ENCODE measurements around the gene ORMDL1.

The ORMDL1 gene

DNA sequence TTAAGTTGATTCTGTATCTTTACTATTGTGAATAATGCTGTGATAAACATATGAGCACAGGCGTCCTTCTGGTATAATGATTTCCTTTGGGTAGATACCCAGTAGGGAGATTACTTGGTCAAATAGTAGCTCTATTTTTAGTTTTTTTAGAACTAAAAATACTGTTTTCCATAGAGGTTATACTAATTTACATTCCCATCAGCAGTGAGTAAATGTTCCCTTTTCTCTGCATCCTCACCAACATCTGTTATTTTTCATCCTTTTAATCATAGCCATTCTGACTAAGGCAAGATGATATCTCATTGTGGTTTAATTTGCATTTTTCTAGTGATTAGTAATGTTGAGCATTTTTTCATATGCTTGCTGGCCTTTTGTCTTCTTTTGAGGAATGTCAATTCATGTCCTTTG is 35.2 kb upstream of the ORMDL1 start:
- H3K4me3 ChIP-seq (ENCODE audit: low read depth, low read length), result no peak overlapping the region
- TF ChIP-seq, protein P1, sequence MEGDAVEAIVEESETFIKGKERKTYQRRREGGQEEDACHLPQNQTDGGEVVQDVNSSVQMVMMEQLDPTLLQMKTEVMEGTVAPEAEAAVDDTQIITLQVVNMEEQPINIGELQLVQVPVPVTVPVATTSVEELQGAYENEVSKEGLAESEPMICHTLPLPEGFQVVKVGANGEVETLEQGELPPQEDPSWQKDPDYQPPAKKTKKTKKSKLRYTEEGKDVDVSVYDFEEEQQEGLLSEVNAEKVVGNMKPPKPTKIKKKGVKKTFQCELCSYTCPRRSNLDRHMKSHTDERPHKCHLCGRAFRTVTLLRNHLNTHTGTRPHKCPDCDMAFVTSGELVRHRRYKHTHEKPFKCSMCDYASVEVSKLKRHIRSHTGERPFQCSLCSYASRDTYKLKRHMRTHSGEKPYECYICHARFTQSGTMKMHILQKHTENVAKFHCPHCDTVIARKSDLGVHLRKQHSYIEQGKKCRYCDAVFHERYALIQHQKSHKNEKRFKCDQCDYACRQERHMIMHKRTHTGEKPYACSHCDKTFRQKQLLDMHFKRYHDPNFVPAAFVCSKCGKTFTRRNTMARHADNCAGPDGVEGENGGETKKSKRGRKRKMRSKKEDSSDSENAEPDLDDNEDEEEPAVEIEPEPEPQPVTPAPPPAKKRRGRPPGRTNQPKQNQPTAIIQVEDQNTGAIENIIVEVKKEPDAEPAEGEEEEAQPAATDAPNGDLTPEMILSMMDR (IDR thresholded peaks at IDR 0.05; ENCODE audit: borderline replicate concordance, insufficient read depth, low read depth, low read length), result no peak

DNA sequence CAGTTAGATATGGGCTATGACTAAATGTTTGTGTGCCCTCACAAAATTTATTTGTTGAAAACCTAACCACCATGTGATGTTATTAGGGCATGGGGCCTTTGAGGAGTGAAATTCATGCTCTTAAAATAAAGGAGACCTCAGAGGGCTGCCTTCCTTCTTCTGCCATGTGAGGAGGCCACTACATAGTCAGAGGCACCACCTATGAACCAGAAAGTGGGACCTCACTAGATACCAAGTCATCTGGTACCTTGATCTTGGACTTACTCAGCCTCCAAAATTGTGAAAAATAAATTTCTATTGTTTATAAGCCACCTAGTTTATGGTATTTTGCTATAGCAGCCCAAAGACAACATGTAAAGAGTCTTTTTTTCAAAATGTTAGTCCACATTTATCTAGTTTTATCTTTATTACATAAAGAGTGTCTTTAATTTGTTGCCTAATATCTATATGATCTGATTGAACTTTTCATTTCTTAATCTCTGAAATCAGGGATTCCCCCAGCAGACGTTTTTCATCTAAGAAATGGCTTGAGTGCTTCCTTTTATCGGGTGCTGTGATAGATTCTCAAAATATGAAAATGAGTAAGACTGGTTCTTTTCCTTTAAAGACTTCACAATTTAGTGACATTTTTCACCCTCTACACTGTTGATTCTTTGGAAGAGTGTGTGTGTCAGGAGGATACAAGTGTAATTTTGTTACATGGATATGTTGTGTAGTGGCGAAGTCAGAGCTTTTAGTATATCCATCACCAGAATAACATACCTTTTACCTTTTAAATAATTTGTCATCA is 34.3 kb upstream of the ORMDL1 start:
- H3K4me3 ChIP-seq (ENCODE audit: low read depth, low read length), result no peak overlapping the region
- TF ChIP-seq, protein P1 (IDR thresholded peaks at IDR 0.05; ENCODE audit: borderline replicate concordance, insufficient read depth, low read depth, low read length), result no peak

DNA sequence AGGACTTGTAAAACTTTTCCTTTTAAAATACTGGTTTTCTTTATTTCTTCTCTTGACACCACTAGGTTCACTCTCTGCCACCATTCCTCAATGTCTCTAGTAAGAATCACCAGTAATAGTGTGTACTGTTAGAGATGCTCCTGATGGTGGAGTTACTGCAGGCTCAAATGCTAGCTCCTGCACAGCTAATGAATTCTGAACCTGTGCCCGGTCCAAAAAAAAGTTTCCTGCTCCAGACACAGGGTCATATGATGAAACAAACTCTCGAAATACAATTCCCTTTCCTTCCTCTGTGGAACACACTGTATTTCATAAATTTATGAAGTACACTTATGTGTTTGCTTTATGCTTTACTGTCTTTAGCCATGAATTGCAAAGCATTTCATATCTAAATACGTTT is 19.3 kb upstream of the ORMDL1 start:
- H3K4me3 ChIP-seq (ENCODE audit: low read depth, low read length), result no peak overlapping the region
- TF ChIP-seq, protein P1 (IDR thresholded peaks at IDR 0.05; ENCODE audit: borderline replicate concordance, insufficient read depth, low read depth, low read length), result no peak

DNA sequence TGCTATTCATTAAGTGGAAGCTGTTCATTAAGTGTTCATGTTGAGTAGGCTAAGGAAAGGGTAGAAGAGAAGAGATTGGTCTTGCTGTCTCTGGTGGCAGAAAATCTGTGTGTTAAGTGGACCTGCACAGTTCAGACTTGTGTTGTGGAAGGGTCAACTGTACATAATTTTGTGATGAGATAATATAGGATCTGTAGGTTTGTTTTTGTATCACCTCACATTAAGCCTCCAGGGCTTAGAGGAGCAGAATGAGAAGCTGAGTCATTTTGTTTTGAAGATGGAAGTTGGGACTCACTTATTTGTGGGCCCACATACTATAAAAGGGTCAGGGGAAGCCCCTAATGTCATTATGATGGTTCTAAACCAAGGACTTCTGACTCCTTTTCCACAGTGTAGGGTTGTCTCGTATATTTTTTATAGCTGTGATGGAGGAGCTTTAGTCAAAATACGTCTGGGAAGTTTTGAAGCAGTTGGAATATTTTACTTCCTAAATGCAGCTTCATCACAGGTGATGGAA is 18.3 kb upstream of the ORMDL1 start:
- TF ChIP-seq, protein P1 (IDR thresholded peaks at IDR 0.05; ENCODE audit: borderline replicate concordance, insufficient read depth, low read depth, low read length), result no peak
- H3K4me3 ChIP-seq (ENCODE audit: low read depth, low read length), result no peak overlapping the region

DNA sequence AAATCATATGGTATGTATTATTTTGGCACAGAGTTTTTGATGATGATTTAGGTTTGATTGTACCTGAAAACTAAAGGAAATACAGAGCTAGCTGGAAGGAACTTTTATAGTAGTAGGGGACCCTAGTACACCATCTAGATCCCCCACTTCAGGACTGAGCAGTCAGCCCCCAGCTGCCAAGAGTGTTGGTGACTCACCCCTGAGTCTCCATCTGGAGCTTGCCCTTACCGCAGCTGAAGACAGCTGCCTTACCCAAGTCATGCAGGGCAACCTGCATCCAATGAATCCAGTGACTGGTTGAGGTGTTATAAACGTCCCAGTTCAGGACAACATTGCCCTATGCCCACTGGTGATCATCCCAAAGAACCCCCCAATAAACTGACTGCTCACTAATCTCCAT is 15.4 kb upstream of the ORMDL1 start:
- TF ChIP-seq, protein P1 (IDR thresholded peaks at IDR 0.05; ENCODE audit: borderline replicate concordance, insufficient read depth, low read depth, low read length), result no peak
- H3K4me3 ChIP-seq (ENCODE audit: low read depth, low read length), result no peak overlapping the region

DNA sequence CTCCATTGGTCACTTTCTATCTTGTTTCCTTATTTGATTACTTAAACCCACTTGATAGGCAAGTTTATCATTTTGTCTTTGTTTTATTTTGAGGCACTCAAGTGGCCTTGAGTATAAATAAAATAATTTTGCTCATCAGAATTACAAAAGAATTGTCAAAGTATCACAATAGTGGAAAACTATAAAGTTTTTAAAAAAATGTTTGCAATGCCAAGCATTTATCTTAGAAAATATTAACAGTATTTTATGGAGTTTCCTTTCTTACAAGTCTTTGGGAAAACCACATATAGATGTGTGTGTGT is 14.8 kb upstream of the ORMDL1 start:
- no peak overlapping the region for H3K4me3 ChIP-seq (ENCODE audit: low read depth, low read length)
- TF ChIP-seq, protein P1 (IDR thresholded peaks at IDR 0.05; ENCODE audit: borderline replicate concordance, insufficient read depth, low read depth, low read length), result no peak

Data from GM12875 (cell line).